H1 (cell line): ENCODE data around the gene ASTN2. TPM values are rescaled to one million over a fixed set of nuclear protein-coding genes. Genes with fewer than 3 reads are reported as not detected.

Source experiments
- CTCF ChIA-PET: fragments of 300-600 bp; sonication (Branson Sonifier 250); formaldehyde crosslinking; loops from one replicate; lab custom pipeline; 2021; ENCODE audit not compliant: partially characterized antibody; lab: Charles Lee
- POLR2A ChIA-PET: fragments of 300-600 bp; sonication (Branson Sonifier 250); formaldehyde crosslinking; loops from one replicate; lab custom pipeline; 2021; ENCODE audit warnings: inconsistent platforms; ENCODE audit not compliant: partially characterized antibody; lab: Charles Lee
- DNase-seq, 2 experiments: peaks; one replicate each; pipeline versions ENCODE4 v3.0.0 to v3.0.0-alpha.2; 2010 to 2022; ENCODE audit warnings: low spot score in 2 of 2, low read depth in 1 of 2, mixed read lengths in 1 of 2
- FAIRE-seq: peaks from 2 replicates; lab custom pipeline; 2011; peaks lifted over from hg19 to GRCh38; lab: Jason Lieb, UNC
- H2AFZ ChIP-seq: 2 replicates; pipeline ENCODE4 v1.8.1; 2012; ENCODE audit warnings: low read length, inconsistent platforms
- H2AK5ac ChIP-seq: 2 replicates; pipeline ENCODE4 v1.6.1; 2013; ENCODE audit warnings: low read depth, low read length
- H2BK120ac ChIP-seq: replicated peaks from 2 replicates; pipeline ENCODE3; 2013; ENCODE audit warnings: low read depth, low read length, inconsistent platforms
- H2BK12ac ChIP-seq: 2 replicates; pipeline ENCODE4 v1.6.1; 2013; ENCODE audit warnings: low read depth, low read length
- H2BK15ac ChIP-seq: 2 replicates; pipeline ENCODE4 v1.6.1; 2013; ENCODE audit warnings: low read length
- H2BK20ac ChIP-seq: 2 replicates; pipeline ENCODE4 v1.6.1; 2013; ENCODE audit warnings: low read length
- H2BK5ac ChIP-seq: 2 replicates; pipeline ENCODE4 v1.6.1; 2013; ENCODE audit warnings: low read depth, low read length
- H3K14ac ChIP-seq: 2 replicates; pipeline ENCODE4 v1.6.1; 2013; ENCODE audit warnings: inconsistent platforms; ENCODE audit not compliant: insufficient read length
- H3K18ac ChIP-seq: 2 replicates; pipeline ENCODE4 v1.6.1; 2013; ENCODE audit warnings: low read length; ENCODE audit errors: extremely low read depth
- H3K23ac ChIP-seq: 2 replicates; pipeline ENCODE4 v1.6.1; 2013; ENCODE audit warnings: inconsistent platforms; ENCODE audit not compliant: insufficient read length
- H3K23me2 ChIP-seq: 2 replicates; pipeline ENCODE4 v1.6.1; 2013; ENCODE audit warnings: low read depth, low read length
- H3K27ac ChIP-seq: 2 replicates; pipeline ENCODE4 v1.6.1; 2011; ENCODE audit warnings: low read depth, low read length, inconsistent platforms
- H3K27me3 ChIP-seq, 4 experiments: replicated peaks in 1 of 4; 1 replicate in 1 of 4; 2 replicates in 3 of 4; pipeline versions ENCODE4 v1.6.1 to v1.8.1; 2011 to 2013; ENCODE audit warnings: low read length in 3 of 4, mild to moderate bottlenecking in 3 of 4, inconsistent platforms in 2 of 4, mixed read lengths in 2 of 4, moderate library complexity in 1 of 4; ENCODE audit not compliant: control insufficient read depth in 3 of 4, insufficient read depth in 3 of 4; ENCODE audit errors: extremely low read depth in 1 of 4
- H3K36me3 ChIP-seq, 4 experiments: 2 replicates each; pipeline versions ENCODE4 v1.6.1 to v1.8.1; 2011 to 2013; ENCODE audit warnings: mild to moderate bottlenecking in 4 of 4, low read length in 3 of 4, moderate library complexity in 2 of 4, control low read depth in 1 of 4, inconsistent platforms in 1 of 4; ENCODE audit not compliant: insufficient read depth in 4 of 4, control insufficient read depth in 2 of 4
- H3K4ac ChIP-seq: replicated peaks from 2 replicates; pipeline ENCODE3; 2013; ENCODE audit warnings: low read length, low read depth, mixed read lengths, inconsistent platforms; ENCODE audit not compliant: insufficient read length
- H3K4me1 ChIP-seq, 4 experiments: replicated peaks in 1 of 4; 1 replicate in 1 of 4; 2 replicates in 3 of 4; pipeline versions ENCODE4 v1.6.1 to v1.8.1; 2011 to 2013; ENCODE audit warnings: low read length in 3 of 4, inconsistent platforms in 2 of 4, mixed read lengths in 1 of 4; ENCODE audit not compliant: insufficient read depth in 4 of 4, control insufficient read depth in 3 of 4
- H3K4me2 ChIP-seq, 2 experiments: 2 replicates each; pipeline versions ENCODE4 v1.6.1 to v1.8.1; 2011 to 2013; ENCODE audit warnings: low read depth in 2 of 2, low read length in 2 of 2, control low read depth in 1 of 2, inconsistent platforms in 1 of 2, mild to moderate bottlenecking in 1 of 2; ENCODE audit not compliant: insufficient read depth in 1 of 2
- H3K4me3 ChIP-seq, 4 experiments: fragments of 200-600, 300-600 bp in 1 of 4; sonication (generic), shearing (Covaris generic), sonication (Bioruptor Twin) in 1 of 4; 2 replicates each; pipeline versions ENCODE4 v1.5.1 to v1.8.1; 2011 to 2016; ENCODE audit warnings: low read length in 4 of 4, low read depth in 3 of 4, control low read depth in 2 of 4, inconsistent platforms in 2 of 4, mild to moderate bottlenecking in 2 of 4, mixed read lengths in 1 of 4, moderate library complexity in 1 of 4; ENCODE audit not compliant: insufficient read depth in 2 of 4; ENCODE audit errors: extremely low read depth in 1 of 4
- H3K56ac ChIP-seq: replicated peaks from 2 replicates; pipeline ENCODE3; 2013; ENCODE audit warnings: low read depth, mild to moderate bottlenecking, mixed read lengths, low read length, inconsistent platforms; ENCODE audit not compliant: insufficient read length
- H3K79me1 ChIP-seq: 2 replicates; pipeline ENCODE4 v1.6.1; 2013; ENCODE audit warnings: low read depth, low read length, control low read depth
- H3K79me2 ChIP-seq, 2 experiments: 2 replicates each; pipeline versions ENCODE4 v1.6.1 to v1.8.1; 2012 to 2013; ENCODE audit warnings: low read length in 2 of 2, mild to moderate bottlenecking in 2 of 2, inconsistent platforms in 1 of 2; ENCODE audit not compliant: insufficient read depth in 2 of 2, control insufficient read depth in 1 of 2
- H3K9ac ChIP-seq, 4 experiments: replicated peaks in 1 of 4; 1 replicate in 1 of 4; 2 replicates in 3 of 4; pipeline versions ENCODE4 v1.6.1 to v1.8.1; 2011 to 2013; ENCODE audit warnings: low read depth in 3 of 4, low read length in 3 of 4, control low read depth in 2 of 4, mild to moderate bottlenecking in 2 of 4, moderate library complexity in 2 of 4, inconsistent platforms in 1 of 4; ENCODE audit errors: extremely low read depth in 1 of 4
- H3K9me3 ChIP-seq, 2 experiments: 2 replicates each; pipeline versions ENCODE4 v1.6.1 to v1.8.1; 2012 to 2013; ENCODE audit warnings: mild to moderate bottlenecking in 2 of 2, moderate library complexity in 2 of 2, control low read depth in 1 of 2, inconsistent platforms in 1 of 2, low read depth in 1 of 2, low read length in 1 of 2, mixed read lengths in 1 of 2; ENCODE audit not compliant: insufficient read depth in 2 of 2
- H4K20me1 ChIP-seq, 2 experiments: replicated peaks in 1 of 2; 2 replicates each; pipeline versions ENCODE3 to v1.8.1; 2011 to 2013; ENCODE audit warnings: inconsistent platforms in 2 of 2, low read length in 2 of 2, mild to moderate bottlenecking in 1 of 2; ENCODE audit not compliant: insufficient read depth in 2 of 2, control insufficient read depth in 1 of 2
- H4K5ac ChIP-seq: 2 replicates; pipeline ENCODE4 v1.6.1; 2013; ENCODE audit warnings: low read length, low read depth, mixed read lengths, inconsistent platforms; ENCODE audit not compliant: insufficient read length
- H4K8ac ChIP-seq: 2 replicates; pipeline ENCODE4 v1.8.0; 2013; ENCODE audit warnings: mild to moderate bottlenecking, moderate library complexity, low read length, inconsistent platforms; ENCODE audit not compliant: insufficient read depth; ENCODE audit errors: extremely low read depth
- H4K91ac ChIP-seq: replicated peaks from 2 replicates; pipeline ENCODE3; 2013; ENCODE audit warnings: low read length, mixed read lengths, inconsistent platforms; ENCODE audit not compliant: insufficient read length
- TBP ChIP-seq: IDR thresholded peaks from 2 replicates; pipeline ENCODE4 v1.6.1; 2011; ENCODE audit warnings: low read depth, low read length, improper control_type of control experiment
- TEAD4 ChIP-seq: IDR thresholded peaks from 2 replicates; pipeline ENCODE4 v1.6.1; 2012; ENCODE audit warnings: low read depth, low read length, inconsistent platforms, mixed read lengths
- WGBS, 2 experiments: shearing (Covaris generic) in 1 of 2; methylation state at CpG; one replicate each; pipeline versions ENCODE4 v1.1.6 to v1.1.7; 2013 to 2015; ENCODE audit warnings: low lambda C conversion rate in 2 of 2, mixed read lengths in 2 of 2, inconsistent platforms in 1 of 2, low coverage in 1 of 2, missing lambda C conversion rate in 1 of 2; ENCODE audit not compliant: insufficient replicate concordance in 2 of 2, insufficient coverage in 1 of 2, insufficient read length in 1 of 2; ENCODE audit errors: extremely low coverage in 1 of 2, missing lambda C conversion rate in 1 of 2; 5-methylcytosine and 5-hydroxymethylcytosine counted together
- polyA plus RNA-seq, 7 experiments: library from polyadenylated mRNA; depleted of rRNA in 3 of 7; stranded (reverse) in 5 of 7; unstranded in 2 of 7; fragments of >200 nt in 5 of 7; fragments of 200-250 nt in 2 of 7; gene quantifications; 1 replicate in 5 of 7; 2 replicates in 1 of 7; 4 replicates in 1 of 7; pipeline versions ENCODE4 v1.2.1 to v1.2.3, GENCODE V29; 2011 to 2013; ENCODE audit warnings: missing spikeins in 2 of 7, mixed read lengths in 2 of 7
- total RNA-seq: library from RNA; stranded (reverse); fragmentation: NEBNext Ultra II Directional; extraction: Animal tissue kit (Norgen Biotek cat#: 25700); gene quantifications from 2 replicates; pipeline ENCODE4 v1.2.1, GENCODE V29; 2021

ASTN2 gene
- total and polyA plus RNA-seq, 2 of the 8 experiments (the other 6 are each of a cell fraction or from before 2014, with no cell fraction given), result 8.2 to 13.7 TPM

DNA sequence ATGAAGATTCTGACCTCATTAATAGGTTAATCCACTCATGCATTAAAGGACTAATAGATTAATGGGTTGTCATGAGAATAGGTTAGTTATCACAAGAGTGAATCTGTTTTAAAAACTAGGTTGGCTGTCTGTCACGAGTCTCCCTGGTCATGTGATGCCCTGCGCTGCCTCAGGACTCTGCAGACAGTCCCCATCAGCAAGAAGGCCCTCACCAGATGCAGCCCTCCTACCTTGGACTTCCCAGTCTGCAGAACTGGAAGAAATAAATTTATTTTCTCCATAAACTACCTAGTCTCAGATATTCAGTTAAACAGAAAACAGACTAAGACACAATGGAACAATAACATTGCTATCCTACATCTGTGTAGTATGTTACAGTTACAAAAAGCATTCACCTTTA lies 227.4 kb downstream of the ASTN2 start:
- Histone ChIP-seq H3K4me3 (no peak overlapping the region), H3K27ac (no peak overlapping the region), H2AK5ac (no peak overlapping the region), H3K4ac (no peak overlapping the region), H3K79me2 (no peaks in the 10 kb centered on the region), H3K4me2 (no peak overlapping the region), H3K27me3 (no peaks in the 10 kb centered on the region), H3K23ac (no peak overlapping the region), H2BK15ac (no peak overlapping the region), H3K14ac (no peak overlapping the region), H3K18ac (no peak overlapping the region), H3K56ac (no peak overlapping the region), H2BK120ac (no peak overlapping the region), H3K23me2 (no peaks in the 10 kb centered on the region), H3K79me1 (no peaks in the 10 kb centered on the region), H3K4me1 (peaks cover 0 to 2% (median 0%) of the 10 kb centered on the region in 4 experiments; a peak in 1 of 7 replicates), H2AFZ (no peak overlapping the region), H2BK5ac (no peak overlapping the region), H2BK12ac (no peak overlapping the region), H2BK20ac (no peak overlapping the region), H3K9ac (no peak overlapping the region), H4K20me1 (no peaks in the 10 kb centered on the region), H4K91ac (no peak overlapping the region), H4K5ac (no peak overlapping the region), H3K9me3 (no peaks in the 10 kb centered on the region), H3K36me3 (no peaks in the 10 kb centered on the region), H4K8ac (no peak overlapping the region)
- POLR2A ChIA-PET, result no interaction called here
- FAIRE-seq (no peak), DNase-seq (no peak)
- WGBS, 2 experiments, result 88% methylated on average over 2 of the region's 2 CpGs; no CpG with 5 or more reads in 1 of the 2 experiments
- TF ChIP-seq TEAD4, result no peak
- TF ChIP-seq TBP, result no peak
- CTCF ChIA-PET, result interaction anchor here (3.5 kb wide), 1 partner anchor 27 kb away, joined by 14 read pairs; no protein-coding TSS in a partner anchor
